Stimulated activated CD4-positive, alpha-beta T cell treated with anti-CD3 and anti-CD28 coated beads, Interleukin-4, amount 100 ng/mL, for 1 hour (primary cell): ENCODE measurements around the gene PLCB1.
"Not testable (repeated sequence)": the region's sequence is repeated elsewhere in the genome, so short reads cannot be mapped to it uniquely, and the experiment has no call there.

Experiments used
- DNase-seq: peaks from one replicate; pipeline ENCODE4 v3.0.0-alpha.2; 2020

Gene PLCB1

DNA sequence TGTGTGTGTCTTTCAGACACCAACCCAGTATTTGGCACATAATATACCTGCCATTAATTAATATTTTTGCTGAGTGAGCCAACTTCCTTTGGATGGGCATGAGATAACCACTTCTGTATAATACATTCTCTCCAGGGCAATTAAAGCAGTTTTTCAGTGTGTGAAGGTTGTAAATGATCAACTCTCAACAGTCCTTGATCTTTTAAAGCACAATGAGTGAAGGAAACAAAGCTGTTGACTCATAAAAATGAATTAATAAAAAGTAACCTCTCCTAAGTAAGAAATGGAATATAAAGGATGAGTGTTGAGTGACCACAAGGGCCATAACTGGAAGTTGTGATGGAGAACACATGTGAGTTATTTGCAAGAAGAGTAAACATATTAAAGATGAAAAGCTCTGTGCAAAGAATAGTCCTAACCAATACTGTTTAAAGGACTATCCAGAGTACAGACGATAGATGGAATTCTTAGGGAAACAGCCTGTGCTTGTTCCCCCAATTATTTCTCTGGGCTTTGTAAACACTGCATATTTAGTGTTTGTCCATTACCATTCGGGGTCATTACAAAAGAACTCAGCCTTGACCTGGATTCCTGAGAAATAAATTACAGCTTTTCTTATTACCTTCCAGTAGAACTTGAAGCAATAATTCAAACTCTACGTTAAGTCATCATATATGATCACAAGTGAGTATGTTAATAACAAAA lies 446.2 kb downstream of the PLCB1 start:
- DNase-seq, result no peak

DNA sequence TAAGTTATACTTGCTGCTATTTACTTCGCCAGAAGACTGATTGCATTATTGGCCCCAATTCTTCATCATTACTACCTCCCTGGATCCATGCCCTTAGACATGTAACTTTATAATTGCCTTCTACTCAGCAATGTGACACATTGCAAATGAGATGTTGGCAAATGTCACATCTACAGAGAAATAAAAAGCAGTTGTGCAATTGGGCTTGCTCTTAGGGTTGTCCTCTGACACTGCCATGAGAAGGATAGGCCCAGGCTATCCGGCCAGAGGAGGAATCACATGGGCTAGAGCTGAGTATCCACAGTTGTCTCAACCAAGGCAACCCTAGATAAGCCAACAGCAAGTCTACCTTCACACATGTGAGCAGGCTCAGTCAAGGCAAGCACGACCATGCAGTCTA lies 447.0 kb downstream of the PLCB1 start:
- DNase-seq, result no peak

DNA sequence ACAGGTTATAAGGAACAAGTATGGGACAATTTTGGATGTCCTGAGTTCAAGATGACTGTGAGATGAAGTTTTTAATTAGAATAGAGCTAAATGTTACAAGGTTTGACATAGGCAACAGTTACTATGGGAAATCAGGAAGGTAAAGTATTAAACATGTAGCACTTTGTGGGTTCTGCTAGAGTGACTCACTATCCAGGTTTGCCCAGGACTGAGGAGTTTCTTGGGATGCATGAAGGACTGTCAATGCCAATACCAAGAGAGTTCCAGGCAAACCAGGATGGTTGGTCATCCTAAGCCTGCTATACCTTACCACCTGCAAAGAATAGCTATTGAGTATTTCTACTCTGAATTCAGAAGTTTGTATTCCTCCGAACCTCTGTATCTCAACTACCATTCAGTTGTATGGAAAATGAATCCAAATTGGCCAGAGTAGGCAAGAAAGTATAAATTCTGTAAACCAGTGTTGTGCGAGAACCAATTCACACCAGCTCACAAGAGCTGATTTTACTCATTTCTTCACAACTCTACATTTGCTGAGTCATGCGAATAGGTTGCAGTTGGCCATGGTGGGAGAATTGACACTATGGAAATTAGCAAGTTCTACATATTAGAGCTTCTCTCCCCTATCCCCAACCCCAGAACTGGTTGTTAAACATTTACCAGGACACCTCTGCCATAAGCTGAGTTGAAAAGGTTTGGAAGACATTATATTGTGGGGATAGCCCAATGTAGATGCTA lies 449.5 kb downstream of the PLCB1 start:
- DNase-seq, result no peak

DNA sequence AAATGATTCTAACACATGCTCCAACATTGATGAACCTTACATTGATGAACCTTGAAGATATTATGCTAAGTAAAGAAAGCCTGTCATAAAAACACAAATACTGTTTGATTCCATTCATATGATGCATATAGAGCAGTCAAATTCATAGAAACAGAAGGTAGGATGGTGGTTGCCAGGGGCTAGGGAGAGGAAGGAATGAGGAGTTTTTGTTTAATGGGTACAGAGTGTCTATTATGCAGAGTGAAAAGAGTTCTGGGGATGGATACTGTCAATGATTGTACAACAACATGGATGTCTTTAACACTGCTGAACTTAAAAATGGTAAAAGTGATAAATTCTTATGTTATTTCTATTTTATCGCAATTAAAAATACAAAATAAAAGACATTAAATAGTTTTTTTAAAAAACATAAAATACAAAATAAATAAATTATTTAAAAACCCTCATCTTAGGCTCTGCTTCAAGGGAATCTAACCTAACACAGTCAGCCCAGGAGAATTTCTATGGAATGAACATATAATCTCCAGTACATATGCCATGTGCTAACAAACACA lies 451.0 kb downstream of the PLCB1 start:
- DNase-seq, result no peak

DNA sequence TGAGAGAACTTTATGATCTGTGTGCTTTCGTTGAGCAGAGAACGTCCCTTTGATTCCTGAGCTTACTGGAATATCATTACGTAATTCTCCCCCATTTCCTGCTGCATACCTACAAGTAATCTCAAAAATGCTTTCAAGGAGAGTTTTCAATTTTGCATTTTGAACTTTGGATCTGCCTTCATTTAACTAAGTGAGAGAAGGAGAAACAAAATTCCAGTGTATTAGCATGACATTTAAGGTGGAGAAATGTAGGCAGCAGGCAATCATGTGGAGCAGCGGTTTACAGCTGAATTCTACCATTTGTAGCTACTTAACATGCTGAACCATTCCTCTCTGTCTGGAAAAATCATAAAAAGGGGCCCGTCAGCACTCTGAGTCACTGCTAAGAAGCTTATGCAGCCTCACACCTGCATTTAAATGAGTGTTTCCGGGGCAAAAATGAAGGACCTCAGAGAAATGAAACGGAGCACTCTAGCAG lies 451.5 kb downstream of the PLCB1 start:
- DNase-seq, result no peak

DNA sequence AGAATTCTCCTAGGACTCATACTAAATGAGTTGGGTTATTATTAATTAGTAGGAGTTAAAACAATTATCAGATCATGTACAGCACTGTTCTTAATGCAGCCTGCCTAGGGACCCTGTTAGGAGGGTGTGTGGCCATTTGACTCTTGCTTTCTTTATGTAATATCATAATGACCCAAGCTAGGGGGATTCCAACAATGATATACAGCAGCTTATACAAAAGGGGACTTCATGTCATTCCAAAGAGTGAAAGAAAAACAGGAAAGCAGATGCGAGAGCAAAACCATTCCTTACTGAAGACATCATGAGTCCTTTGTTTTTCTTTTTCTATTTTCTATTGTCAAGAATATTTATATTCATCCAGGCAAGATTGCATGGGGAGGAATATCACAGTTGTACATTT lies 455.2 kb downstream of the PLCB1 start:
- no peak for DNase-seq

DNA sequence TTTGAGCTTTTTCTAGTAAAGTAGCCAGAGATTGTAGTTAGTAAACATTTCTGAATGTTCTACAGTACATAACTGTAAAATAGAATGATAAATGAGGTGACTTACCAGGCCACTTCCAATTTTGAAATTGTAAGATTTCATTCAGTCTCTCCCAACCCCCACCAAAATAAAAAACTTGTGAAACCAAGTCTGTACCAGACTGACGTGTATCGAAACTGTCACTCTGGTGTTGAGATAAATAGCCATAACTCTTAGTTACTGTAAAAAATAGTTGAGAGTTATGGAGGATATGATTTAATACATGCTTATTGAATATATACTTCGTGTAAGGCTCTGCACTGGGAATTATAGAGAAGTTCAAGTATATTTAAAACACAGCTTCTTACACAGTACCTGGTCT lies 455.7 kb downstream of the PLCB1 start:
- DNase-seq, result no peak

DNA sequence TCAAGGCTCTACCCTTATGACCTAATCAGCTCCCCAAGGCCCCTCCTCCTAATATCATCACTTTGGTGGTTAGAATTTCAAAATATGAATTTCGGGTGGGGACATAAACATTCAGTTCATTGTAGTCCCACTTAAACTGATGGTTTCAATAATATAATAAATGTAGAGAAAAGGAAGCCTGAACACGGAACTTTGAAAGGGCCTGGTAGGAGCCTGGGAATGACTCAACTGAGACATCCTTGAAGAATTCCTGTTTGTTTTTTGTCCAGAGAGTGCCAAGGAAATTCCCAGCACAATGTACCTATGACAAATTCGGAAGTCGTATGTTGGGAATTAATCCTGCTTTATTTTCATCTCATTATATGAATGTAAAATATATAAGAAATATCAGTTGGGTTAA lies 457.9 kb downstream of the PLCB1 start:
- DNase-seq, result no peak

DNA sequence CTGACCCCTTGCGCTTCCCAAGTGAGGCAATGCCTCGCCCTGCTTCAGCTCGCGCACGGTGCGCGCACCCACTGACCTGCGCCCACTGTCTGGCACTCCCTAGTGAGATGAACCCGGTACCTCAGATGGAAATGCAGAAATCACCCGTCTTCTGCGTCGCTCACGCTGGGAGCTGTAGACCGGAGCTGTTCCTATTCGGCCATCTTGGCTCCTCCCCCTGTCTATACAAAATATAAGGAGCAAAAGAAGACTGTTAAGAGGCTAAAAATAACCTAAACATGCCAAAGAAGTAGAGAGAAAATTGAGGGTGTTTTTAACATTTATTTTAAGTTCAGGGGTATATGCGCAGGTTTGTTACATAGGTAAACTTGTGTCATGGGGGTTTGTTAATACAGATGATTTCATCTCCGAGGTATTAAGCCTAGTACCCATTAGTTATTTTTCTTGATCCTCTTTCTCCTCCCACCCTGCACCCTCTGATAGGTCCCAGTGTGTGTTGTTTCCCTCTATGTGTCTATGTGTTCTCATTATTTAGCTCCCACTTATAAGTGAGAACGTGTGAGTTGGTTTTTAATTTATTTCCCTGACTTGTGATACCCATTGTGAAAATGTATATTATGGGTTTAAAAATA lies 469.0 kb downstream of the PLCB1 start:
- not testable (repeated sequence) for DNase-seq

DNA sequence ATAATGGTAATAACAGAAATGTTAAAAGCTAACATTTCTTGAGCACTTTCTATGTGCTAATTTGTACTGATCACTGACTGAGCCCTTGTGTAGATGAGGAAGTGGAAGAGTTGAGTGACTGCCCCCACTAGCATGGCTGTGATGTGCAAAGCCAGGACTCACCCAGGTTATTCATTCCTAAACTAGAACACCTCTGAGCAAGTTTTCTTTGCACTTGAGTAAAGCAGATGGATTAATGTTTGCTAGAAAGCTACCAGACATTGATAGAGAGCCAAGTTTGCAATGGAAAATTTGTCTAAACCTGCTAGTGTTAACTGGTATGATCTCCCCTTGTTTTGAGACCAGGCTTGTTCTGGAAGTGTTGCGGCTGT lies 469.5 kb downstream of the PLCB1 start:
- no peak for DNase-seq

DNA sequence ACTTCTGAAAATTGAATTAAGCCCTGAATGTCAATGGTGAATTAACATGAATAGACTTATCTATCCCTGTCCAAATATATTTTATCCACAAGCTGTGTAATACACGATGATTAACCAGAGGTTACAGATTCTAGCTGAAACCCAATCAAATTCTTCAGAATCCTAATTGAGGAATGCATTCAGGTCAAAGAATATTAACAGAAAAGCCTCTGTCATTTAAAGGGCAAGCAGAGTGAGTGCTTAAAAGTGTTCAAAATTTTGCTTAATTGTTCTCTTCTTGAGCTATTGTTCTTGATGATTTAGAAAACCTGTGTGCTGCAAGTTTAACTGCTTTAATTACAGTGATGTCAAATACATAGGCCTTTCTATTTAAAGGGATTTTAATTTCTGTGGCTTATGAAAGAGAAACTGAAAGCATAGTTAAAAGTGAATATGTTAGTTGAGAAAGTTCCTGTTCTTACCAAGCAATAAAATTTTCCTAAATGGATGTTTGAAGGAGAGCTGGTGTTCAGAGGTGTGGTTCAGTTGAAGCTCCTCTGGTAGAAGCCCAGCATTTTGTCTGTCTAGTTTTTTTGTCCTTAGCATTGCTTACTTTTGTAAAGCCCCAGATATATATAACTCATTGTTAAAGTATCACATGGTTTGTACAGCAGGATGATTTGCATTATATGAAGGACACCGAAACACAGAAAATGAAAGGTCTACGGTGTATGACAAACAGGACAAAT lies 470.5 kb downstream of the PLCB1 start:
- DNase-seq, result no peak

DNA sequence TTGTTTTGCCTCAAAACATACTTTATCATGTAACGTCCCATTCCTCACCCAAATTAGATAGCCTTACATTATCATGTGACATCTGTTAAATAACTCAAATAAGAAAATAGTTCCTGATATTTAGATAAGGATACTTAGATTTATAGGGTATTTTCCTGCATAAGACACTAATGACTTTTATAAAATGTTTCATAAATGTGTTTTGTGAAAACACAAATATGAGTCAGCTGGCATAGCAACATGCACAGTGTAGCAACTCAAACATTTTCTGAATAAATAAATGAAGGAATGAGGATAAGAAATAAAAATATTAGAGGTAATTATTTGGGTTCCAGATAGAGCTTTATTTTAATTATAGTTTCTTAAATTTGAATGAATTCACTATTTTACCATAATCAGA lies 476.4 kb downstream of the PLCB1 start:
- DNase-seq, result no peak

DNA sequence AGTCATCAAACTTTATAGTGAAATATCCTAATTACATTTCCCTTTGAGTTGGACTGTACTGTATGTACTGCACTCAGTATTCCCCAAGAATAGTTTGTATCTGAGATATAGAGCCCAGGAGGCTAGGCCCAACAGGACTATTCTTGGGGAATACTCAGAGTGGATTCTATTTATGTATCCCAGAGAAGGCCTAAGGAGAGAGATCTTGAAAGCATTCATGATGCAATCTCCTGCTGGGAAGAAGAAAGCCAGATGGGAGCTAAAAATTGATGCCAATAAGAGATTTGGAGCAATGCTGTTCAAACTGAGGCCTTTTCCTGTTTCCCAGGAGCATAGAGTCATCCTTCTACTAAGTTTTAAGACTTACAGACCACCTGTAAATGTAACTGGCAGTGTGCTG lies 484.7 kb downstream of the PLCB1 start:
- DNase-seq, result no peak

DNA sequence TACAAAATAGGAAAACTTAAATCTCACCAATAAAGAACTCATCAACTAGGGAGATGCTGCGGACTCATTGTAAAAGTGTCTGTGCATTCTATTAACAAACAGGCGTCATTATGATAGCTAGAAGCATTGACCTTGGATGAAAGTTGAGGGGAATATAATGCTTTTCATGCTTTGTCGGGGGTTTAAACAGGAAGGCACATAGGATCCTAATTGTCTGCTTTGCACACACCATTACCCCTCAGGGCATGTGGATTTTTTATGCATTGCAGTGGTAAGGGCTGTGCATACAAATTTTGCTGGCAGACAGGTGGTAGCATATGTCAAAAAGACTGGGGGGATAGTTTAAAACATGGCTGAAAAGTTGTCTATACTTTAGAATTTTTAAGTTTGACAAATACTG lies 488.9 kb downstream of the PLCB1 start:
- DNase-seq, result no peak

DNA sequence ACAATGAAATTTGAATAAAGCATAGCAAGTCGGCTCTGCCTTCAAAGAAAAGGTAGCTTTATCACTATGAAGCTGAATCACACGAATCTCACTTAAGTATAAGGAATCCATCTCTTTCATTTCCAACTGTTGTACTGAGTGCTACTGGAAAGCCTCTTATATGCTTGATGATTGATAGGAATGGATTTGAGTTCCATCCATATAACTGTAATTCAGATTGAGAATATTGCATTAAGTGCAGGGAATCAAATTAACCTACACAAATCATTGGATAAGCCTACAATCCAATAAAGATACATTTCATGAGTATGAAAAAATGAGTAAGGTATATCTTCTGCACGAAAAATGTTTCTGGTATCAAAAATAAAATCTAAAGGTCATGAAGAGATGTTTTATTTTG lies 492.0 kb downstream of the PLCB1 start:
- DNase-seq, result no peak

DNA sequence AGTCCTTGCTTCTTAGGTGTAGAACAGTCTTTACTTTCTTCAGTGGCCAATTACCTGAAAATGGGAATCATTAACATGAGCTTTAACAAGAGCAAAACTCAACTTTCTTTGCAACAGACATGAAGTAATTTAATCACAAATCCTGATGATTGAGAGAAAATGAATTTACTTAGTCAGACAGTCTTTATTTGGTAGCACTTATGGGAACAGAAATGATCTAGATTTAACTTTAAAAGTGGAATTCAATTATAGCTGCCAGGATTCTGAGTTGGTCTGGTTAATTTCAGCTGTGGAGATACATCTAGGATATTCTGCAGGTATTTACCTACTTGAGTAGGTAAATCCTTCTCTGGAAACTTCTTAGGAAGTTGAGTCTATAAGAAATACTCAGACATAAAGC lies 492.6 kb downstream of the PLCB1 start:
- no peak for DNase-seq

DNA sequence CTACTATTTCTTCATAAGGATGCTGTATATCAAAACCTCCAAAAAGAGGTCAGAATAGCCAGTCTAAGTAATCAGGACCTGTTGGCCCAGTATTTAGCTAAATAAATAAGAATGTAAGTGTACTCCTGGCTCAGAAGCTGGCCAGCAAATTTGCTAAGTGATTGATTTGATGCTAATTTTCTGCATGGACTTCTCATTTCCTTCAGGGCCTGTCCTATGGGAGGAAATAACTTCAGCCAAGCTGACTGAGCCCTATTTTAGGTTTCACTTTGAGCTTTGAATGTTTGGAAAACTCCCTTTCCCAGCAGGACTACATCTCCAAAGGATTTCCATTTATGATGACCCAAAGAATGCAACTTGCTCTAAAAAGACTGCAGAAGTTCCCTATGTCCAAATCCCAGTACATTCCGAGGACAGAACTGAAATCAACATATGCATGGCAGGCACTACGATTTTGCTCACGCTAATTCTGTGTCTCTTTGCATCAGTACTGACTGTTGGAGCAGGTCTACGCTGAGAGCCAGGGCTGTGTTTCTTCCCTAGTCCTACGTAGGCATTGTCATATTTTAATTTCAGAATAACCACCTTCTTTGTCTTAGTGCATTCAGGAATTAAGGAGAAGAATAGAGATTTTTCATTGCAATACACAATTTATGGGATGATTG lies 495.4 kb downstream of the PLCB1 start:
- DNase-seq, result no peak

DNA sequence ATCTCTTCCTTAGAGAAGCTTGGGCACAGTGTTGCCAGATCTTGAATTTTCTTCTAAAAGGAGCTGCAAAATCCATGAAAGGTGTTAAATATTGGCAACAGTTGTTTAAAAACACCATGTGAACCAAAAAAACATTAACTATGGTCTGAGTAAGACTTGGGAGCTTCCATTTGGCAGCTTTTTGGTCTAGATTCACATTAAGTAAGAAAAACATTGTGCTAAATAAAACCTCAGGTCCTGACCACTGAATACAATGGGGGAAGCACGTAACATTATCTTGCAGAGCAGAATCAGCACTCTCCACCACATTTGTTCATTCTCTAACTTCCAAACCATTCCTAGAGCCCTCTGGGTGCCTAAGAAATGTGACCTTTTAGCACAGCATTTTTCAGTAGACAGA lies 499.2 kb downstream of the PLCB1 start:
- DNase-seq, result no peak

DNA sequence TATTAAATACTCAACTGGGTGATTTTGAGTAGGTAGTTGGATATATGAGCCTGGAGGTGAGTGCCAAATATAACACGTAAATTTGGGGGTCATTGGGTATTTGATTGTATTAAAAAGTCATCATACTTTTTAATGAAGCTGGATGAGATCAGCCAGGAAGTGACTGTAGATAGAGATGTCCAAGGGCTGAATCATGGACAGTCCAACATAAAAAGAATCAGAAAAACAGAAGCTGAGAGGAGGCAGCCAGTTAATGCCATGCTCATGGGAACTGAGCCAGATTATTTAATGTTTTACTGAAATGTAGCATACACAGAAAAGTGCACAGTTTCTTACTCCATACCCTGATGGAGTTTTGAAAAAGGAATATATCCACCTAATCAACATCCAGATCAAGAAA lies 501.3 kb downstream of the PLCB1 start:
- DNase-seq, result no peak

DNA sequence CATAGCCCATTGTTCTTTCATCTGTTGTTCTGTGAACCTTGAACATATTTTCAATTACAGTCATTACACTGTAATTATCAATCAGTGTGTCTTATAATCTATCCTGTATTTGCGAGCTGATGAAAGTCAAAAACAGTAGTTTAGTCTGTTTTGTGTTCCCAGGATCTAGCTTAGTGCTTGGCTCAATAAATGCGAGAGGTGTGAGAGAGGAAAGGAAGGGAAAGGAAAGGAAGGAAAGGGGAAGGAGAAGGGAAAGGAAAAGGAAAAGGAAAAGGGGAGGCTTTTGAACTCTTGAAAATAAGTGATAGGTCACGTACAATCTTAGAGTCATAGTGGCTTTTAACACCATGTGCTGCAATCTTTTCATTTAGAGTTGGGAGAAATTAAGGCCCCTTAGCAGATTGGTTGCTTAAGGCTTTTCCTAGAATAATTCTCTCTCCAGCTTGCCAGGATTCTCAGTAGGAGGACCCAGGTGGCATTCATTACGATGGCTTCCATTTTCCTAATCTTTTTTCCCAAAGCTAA lies 503.0 kb downstream of the PLCB1 start:
- no peak for DNase-seq

DNA sequence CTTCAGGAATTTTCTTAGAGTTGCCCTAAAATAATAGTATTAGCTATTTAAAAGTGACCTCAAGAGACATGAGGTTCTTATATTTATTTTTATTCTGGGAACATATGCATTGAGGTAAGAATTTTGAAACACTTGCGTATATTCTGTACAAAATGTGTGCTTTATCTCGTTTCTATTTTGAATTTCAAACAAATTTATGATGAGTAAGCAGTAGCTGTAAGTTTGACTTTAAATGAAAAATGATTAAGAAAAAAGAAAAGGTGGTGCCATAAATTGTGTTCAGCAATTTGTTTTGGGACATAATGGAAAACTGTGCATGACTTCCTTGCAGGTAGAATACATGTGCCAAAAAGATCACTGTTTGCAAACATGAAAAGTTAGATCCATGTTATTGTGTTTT lies 503.8 kb downstream of the PLCB1 start:
- no peak for DNase-seq

DNA sequence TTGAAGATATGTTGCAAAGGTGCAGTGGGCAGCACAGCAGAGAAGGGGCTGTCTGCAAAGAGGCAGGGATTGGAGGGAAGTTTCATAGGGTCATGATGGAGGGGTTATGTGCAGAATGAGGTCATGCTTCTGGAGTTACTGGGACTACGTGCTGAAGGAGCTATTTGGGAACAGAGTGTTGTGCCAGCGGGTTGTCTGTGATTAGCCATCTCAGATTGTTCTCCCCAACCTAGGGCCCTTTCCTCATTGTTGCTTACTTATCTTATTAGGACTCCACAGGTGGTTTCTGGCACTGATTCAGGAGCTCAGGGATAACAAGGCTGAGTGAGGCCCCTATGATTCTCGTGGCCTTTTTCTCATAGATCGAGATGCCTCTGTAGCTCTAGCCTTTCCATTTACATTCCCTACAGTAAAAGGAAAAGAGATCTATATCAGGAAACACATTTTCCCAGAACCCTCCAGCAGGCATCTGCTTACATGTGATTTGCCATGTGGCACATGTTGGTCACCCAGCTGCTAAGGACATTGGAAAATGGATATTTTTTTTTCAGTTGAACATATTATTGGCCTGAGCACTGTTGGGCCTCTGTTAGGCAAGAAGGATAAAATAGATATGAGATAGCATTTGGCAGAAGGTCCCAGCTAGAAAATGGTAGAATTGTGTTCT lies 507.2 kb downstream of the PLCB1 start:
- DNase-seq, result no peak
